Stimulated activated CD8-positive, alpha-beta memory T cell treated with anti-CD3 and anti-CD28 coated beads, Interleukin-4, amount 100 ng/mL, for 1 hour (primary cell): ENCODE data around the gene FCAMR.

ENCODE experiments used
- DNase-seq, 2 donors: peaks; one replicate each; pipeline ENCODE4 v3.0.0-alpha.2; 2020; ENCODE audit warnings: low read depth in 2 of 2, low spot score in 1 of 2

Gene FCAMR

GRCh38 chr1:206960676-206961386 is 9.4 kb downstream of the FCAMR start:
- no peak for DNase-seq

- DNase-seq, result no peak
Observed at GRCh38 chr1:206958144-206958543, 12.1 kb downstream of the FCAMR start.

GRCh38 chr1:206957639-206958038 is 12.6 kb downstream of the FCAMR start:
- no peak for DNase-seq

GRCh38 chr1:206955476-206956451 is 14.5 kb downstream of the FCAMR start:
- DNase-seq, result no peak

GRCh38 chr1:206954459-206955342 is 15.6 kb downstream of the FCAMR start:
- no peak for DNase-seq

GRCh38 chr1:206953626-206954025 is 16.6 kb downstream of the FCAMR start:
- no peak for DNase-seq

- no peak for DNase-seq
Observed at GRCh38 chr1:206953126-206953525, 17.1 kb downstream of the FCAMR start.

GRCh38 chr1:206952171-206952570 is 18.1 kb downstream of the FCAMR start:
- no peak for DNase-seq

- DNase-seq, result no peak
Observed at GRCh38 chr1:206951318-206952100, 18.8 kb downstream of the FCAMR start.

- no peak for DNase-seq
Observed at GRCh38 chr1:206949641-206950040, 20.6 kb downstream of the FCAMR start.

DNA sequence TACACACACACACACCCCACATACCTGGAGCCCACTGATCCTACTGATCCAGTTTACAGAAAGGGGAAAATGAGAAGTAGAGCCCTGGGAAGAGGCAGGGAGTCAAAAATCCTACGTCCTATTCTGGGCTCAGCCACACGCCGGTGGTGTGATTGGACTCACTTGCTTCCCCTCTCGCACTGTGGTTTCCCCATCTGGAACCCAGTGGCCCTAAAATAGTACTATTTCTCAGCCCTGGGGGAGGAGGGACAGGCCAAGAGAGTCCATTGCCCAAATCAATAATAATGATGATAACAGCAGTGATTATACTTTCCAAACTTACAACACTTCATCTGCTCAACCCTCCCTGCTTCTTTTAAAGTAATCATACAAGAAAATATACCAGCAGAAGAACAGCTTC is 21.1 kb downstream of the FCAMR start:
- no peak for DNase-seq

- DNase-seq, result no peak
Observed at GRCh38 chr1:206947255-206947654, 23.0 kb downstream of the FCAMR start.

- no peak for DNase-seq
Observed at GRCh38 chr1:206946261-206946660, 24.0 kb downstream of the FCAMR start, which contains the start of gene PIGR. PIGR (minus strand) TSS chr1:206946466; CDS start chr1:206940531, 5,935 bp downstream.

DNA sequence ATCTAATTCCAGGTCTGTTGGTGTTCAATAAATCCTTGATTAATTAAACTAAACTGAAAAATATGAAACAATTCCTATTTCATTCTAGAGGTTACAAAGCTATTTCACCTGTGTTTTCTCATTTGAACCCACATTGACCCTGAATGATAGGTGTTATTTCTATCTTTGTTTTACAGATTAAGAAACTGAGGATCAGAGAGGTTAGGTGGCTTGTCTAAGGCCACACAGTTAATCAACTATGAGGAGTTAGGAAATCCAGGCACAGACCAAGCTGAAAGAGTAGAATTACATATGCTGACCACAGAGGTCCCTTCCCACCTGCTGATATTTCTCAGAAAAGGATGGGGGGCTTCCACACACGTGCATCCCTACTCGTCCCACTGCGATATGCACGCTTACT is 24.5 kb downstream of the FCAMR start:
- DNase-seq, result no peak

GRCh38 chr1:206944703-206945102 is 25.6 kb downstream of the FCAMR start:
- no peak for DNase-seq

DNA sequence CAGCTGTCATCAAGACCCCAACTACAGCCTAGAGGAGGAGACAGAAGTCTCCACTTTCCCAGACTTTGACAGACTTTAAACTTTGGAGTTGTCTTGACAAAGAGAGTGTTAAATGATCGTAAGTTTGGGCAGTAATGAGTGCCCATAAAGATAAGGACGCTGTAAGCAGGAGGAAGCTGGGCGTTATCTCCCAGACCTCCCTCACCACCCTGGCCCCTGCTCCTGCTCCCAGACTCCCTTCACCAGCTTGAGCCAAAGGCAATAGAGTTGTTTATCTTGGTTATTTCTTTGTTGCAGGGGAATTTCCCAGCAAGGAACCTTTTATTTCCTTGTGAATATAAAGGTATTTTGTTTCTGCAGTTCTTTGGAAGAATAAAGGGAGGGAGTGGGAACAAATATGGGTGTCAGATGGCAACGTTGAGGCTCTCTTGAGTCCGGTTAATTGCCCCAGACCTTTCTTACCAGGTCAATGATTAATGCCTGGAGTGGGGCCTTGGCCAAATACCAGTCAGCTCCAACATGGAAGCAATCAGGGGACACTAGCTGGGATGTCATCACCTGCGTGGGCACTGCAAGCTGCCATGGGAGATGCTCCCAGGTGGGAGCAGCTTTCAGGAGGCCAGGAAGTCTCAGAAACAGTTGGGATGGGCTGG is 28.4 kb downstream of the FCAMR start:
- DNase-seq, result no peak

DNA sequence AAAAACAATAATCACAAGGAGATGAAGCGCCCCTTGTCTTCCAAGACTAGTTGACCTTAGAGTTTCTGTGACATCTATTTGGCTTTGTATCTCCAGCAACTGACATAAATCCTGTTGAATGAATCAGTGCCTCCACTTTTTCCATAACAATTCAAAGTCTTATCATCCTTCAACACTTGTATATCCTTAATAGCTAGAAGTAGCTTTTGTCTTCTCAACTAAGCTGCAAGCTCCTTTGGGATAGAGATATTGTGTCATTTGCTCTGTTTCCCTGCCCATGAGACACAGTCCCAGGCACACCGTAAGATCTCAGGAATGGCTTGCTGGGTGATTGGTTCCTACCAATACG is 29.7 kb downstream of the FCAMR start:
- DNase-seq, result no peak

DNA sequence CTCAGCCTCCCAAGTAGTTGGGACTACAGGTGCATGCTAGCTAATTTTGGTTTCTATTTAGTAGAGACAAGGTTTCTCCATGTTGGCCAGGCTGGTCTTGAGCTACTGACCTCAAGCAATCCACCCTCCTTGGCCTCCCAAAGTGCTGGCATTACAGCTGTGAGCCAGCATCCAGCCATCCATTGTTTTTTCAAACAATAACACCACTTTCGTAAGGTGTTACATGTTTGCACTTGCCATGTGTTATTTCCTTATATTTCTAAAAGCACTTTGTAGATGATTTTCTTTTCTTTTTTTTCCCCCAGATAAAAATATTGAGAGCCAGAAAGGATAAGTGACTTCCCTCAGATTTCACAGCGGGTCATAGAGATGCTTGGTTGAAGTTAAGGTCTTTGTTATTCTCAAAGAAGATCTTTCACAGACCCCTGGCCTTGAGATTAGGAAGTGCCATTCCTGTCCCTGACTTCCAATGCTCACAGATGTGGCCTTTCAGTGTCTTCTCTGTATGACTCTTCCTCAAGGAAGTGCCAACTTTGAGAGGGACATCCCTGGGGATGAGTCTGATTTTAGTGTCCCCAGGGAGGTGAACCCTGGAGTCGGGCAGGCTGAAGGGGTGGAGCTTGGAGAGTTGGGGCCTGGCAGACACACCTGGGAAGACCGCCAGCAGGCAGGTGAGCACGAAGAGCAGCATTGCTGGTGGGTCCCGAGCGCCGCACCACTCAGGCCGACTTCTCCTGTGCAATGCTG is 30.2 kb downstream of the FCAMR start:
- no peak for DNase-seq

- no peak for DNase-seq
Observed at GRCh38 chr1:206939131-206939530, 31.1 kb downstream of the FCAMR start.
